ENCODE results near the gene TRPM8. TPM values are rescaled to one million over a fixed set of nuclear protein-coding genes. Genes with fewer than 3 reads are reported as not detected.

Gene TRPM8
- total RNA-seq, 2 donors from 2014 or later, result 0.78 TPM; not detected in 1

GRCh38 chr2:233973786-233974185 is 56.6 kb downstream of the TRPM8 start:
- H3K27me3 ChIP-seq, result no peaks in the 10 kb centered on the region
- H3K27ac ChIP-seq, result peak overlapping the region in 2 of 4 donors; percentile 66 to 81
- ATAC-seq (no peak), DNase-seq (no peak)
- no peak for TF ChIP-seq POLR2A (IDR thresholded peaks at IDR 0.05)
- no peak for TF ChIP-seq CTCF (IDR thresholded peaks at IDR 0.05)
- H3K4me3 ChIP-seq, result no peak overlapping the region
- H3K36me3 ChIP-seq (replicated peaks in 1 of 2; ENCODE audit: insufficient read depth in 1 of 2, low read depth in 2 of 2), result no peaks in the 10 kb centered on the region
- 75 to 85% methylated on average over 6 of the region's 6 CpGs for WGBS, 2 donors
- H3K4me1 ChIP-seq, result peaks cover 27% of the 10 kb centered on the region
- H3K9me3 ChIP-seq, result no peaks in the 10 kb centered on the region
- intact Hi-C loops (cut with DNase I), result no loop called here

DNA sequence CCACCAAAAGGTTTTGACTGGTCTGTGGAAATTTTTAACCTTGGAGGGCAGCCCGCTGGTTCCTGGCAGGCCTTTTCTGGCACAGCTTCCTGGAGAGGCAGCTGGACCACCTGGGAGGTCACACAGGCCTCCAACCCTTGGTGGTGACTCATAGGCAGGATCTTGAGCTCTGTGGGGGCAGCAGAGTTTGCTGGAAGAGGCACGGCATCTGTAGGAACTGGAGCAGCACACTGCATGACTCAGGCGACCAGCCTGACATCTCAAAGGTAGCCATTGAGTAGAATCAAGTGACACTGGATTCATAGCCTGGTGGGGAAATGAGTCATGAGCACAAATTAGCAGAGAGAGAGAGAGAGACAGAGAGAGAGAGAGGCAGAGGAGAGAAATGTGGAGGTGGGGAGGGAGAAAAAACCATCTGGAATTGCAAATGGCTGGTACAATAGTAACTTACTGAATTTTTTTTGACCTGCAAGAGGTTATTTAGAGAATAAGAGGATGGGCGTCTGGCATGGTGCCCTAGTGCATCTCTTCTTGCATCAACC is 57.4 kb downstream of the TRPM8 start:
- no peaks in the 10 kb centered on the region for H3K36me3 ChIP-seq (replicated peaks in 1 of 2; ENCODE audit: insufficient read depth in 1 of 2, low read depth in 2 of 2)
- DNase-seq, result peak; percentile 62 to 90 (median 78)
- TF ChIP-seq CTCF (IDR thresholded peaks at IDR 0.05), result no peak
- no peak for TF ChIP-seq POLR2A (IDR thresholded peaks at IDR 0.05)
- 26 to 32% methylated on average over 4 of the region's 4 CpGs for WGBS, 2 donors
- peaks cover 27% of the 10 kb centered on the region for H3K4me1 ChIP-seq
- peak overlapping the region; percentile 37 to 81 (median 54) for H3K27ac ChIP-seq
- ATAC-seq, result peak; percentile 90
- intact Hi-C loops (cut with DNase I), result no loop called here
- no peak overlapping the region for H3K4me3 ChIP-seq
- no peaks in the 10 kb centered on the region for H3K9me3 ChIP-seq
- no peaks in the 10 kb centered on the region for H3K27me3 ChIP-seq

GRCh38 chr2:233976087-233976486 is 58.9 kb downstream of the TRPM8 start:
- Histone ChIP-seq H3K4me3 (no peak overlapping the region), H3K27me3 (no peaks in the 10 kb centered on the region), H3K36me3 (replicated peaks in 1 of 2; ENCODE audit: insufficient read depth in 1 of 2, low read depth in 2 of 2) (no peaks in the 10 kb centered on the region), H3K4me1 (peaks cover 27% of the 10 kb centered on the region), H3K27ac (peak overlapping the region in 1 of 4 donors; percentile 81), H3K9me3 (no peaks in the 10 kb centered on the region)
- ATAC-seq (no peak), DNase-seq (no peak)
- intact Hi-C loops (cut with DNase I), result no loop called here
- 63 to 67% methylated on average over 5 of the region's 5 CpGs for WGBS, 2 donors
- TF ChIP-seq CTCF (IDR thresholded peaks at IDR 0.05), result no peak
- TF ChIP-seq POLR2A (IDR thresholded peaks at IDR 0.05), result no peak

- TF ChIP-seq CTCF (IDR thresholded peaks at IDR 0.05) (peak in 6 of 7 experiments; percentile 10 to 62 (median 50)), POLR2A (IDR thresholded peaks at IDR 0.05) (no peak)
- intact Hi-C loops (cut with DNase I), result no loop called here
- DNase-seq, result peak in 1 of 4 donors; percentile 28
Measured at GRCh38 chr2:233976690-233977294, 59.6 kb downstream of the TRPM8 start.

More at GRCh38 chr2:233976690-233977294, 59.6 kb downstream of the TRPM8 start:
- Histone ChIP-seq H3K4me1 (peaks cover 27% of the 10 kb centered on the region), H3K36me3 (replicated peaks in 1 of 2; ENCODE audit: insufficient read depth in 1 of 2, low read depth in 2 of 2) (no peaks in the 10 kb centered on the region), H3K4me3 (no peak overlapping the region), H3K9me3 (no peaks in the 10 kb centered on the region), H3K27ac (peak overlapping the region in 1 of 4 donors; percentile 81), H3K27me3 (no peaks in the 10 kb centered on the region)
- 36 to 39% methylated on average over 8 of the region's 8 CpGs for WGBS, 2 donors
- ATAC-seq, result peak; percentile 54
